CD8-positive, alpha-beta memory T cell (primary cell): Measurements from ENCODE around the gene FBN2. TPM values are rescaled to one million over a fixed set of nuclear protein-coding genes. Genes with fewer than 3 reads are reported as not detected.
"Not testable (repeated sequence)": the region's sequence is repeated elsewhere in the genome, so short reads cannot be mapped to it uniquely, and the experiment has no call there.

Source experiments
- CTCF ChIA-PET: fragments of 350-600 bp; sonication (Branson Sonifier 250); formaldehyde crosslinking; loops from one replicate; lab custom pipeline; 2021; ENCODE audit warnings: antibody characterized with exemption; lab: Charles Lee
- POLR2A ChIA-PET: fragments of 350-600 bp; sonication (Branson Sonifier 250); formaldehyde crosslinking; loops from one replicate; lab custom pipeline; 2021; ENCODE audit warnings: antibody characterized with exemption; lab: Charles Lee
- DNase-seq, 5 donors: peaks; one replicate each; pipeline versions ENCODE4 v3.0.0 to v3.0.0-alpha.2; 2020 to 2022; ENCODE audit warnings: mixed read lengths in 1 of 5
- H3K27ac ChIP-seq: one replicate; pipeline ENCODE4 v1.7.0; 2013; ENCODE audit warnings: low read depth, mild to moderate bottlenecking, low read length, moderate library complexity
- H3K27me3 ChIP-seq: 2 replicates; pipeline ENCODE4 v1.7.0; 2013; ENCODE audit warnings: low read length, mild to moderate bottlenecking; ENCODE audit not compliant: insufficient read depth, poor library complexity, severe bottlenecking
- H3K36me3 ChIP-seq: 2 replicates; pipeline ENCODE4 v1.7.0; 2013; ENCODE audit warnings: mild to moderate bottlenecking, low read length, moderate library complexity; ENCODE audit not compliant: insufficient read depth
- H3K4me1 ChIP-seq: 2 replicates; pipeline ENCODE4 v1.7.0; 2013; ENCODE audit warnings: mild to moderate bottlenecking, low read length, moderate library complexity; ENCODE audit not compliant: insufficient read depth
- H3K4me3 ChIP-seq: 2 replicates; pipeline ENCODE4 v1.7.0; 2013; ENCODE audit warnings: mild to moderate bottlenecking, low read length
- H3K9me3 ChIP-seq: 2 replicates; pipeline ENCODE4 v1.7.0; 2013; ENCODE audit warnings: mild to moderate bottlenecking, low read length
- H3K27ac Mint-ChIP-seq, 8 donors: one replicate each; pipeline ENCODE4 v1.8.0; 2020 to 2021; ENCODE audit warnings: mixed read lengths in 8 of 8, mild to moderate bottlenecking in 6 of 8, inconsistent platforms in 3 of 8, moderate library complexity in 3 of 8
- H3K27me3 Mint-ChIP-seq, 2 donors: one replicate each; pipeline ENCODE4 v1.8.0; 2020 to 2021; ENCODE audit warnings: mixed read lengths in 2 of 2, mild to moderate bottlenecking in 1 of 2, moderate library complexity in 1 of 2
- H3K36me3 Mint-ChIP-seq, 3 donors: one replicate each; pipeline ENCODE4 v1.8.0; 2020 to 2021; ENCODE audit warnings: mixed read lengths in 3 of 3, inconsistent platforms in 1 of 3, mild to moderate bottlenecking in 1 of 3
- H3K4me1 Mint-ChIP-seq, 3 donors: one replicate each; pipeline ENCODE4 v1.8.0; 2020 to 2021; ENCODE audit warnings: mixed read lengths in 3 of 3, inconsistent platforms in 1 of 3, mild to moderate bottlenecking in 1 of 3
- H3K4me3 Mint-ChIP-seq, 7 donors: one replicate each; pipeline ENCODE4 v1.8.0; 2020 to 2021; ENCODE audit warnings: mixed read lengths in 7 of 7, mild to moderate bottlenecking in 6 of 7, moderate library complexity in 4 of 7, inconsistent platforms in 2 of 7
- H3K9me3 Mint-ChIP-seq, 5 donors: one replicate each; pipeline ENCODE4 v1.8.0; 2020 to 2022; ENCODE audit warnings: mixed read lengths in 5 of 5, mild to moderate bottlenecking in 3 of 5, moderate library complexity in 2 of 5, inconsistent platforms in 1 of 5
- polyA plus RNA-seq: library from polyadenylated mRNA; unstranded; fragments of 300-500 nt; fragmentation: Illumina TruSeq; gene quantifications from one replicate; pipeline ENCODE4 v1.2.3, GENCODE V29; 2021
- total RNA-seq, 2 experiments: library from RNA; stranded (reverse); gene quantifications; one replicate each; pipeline ENCODE4 v1.2.3, GENCODE V29; 2021

FBN2 gene
- total and polyA plus RNA-seq, 3 experiments from 2014 or later, result 0.09 to 0.20 TPM; not detected in 1

- POLR2A ChIA-PET, result no interaction called here
- no peaks in the 10 kb centered on the region for H3K36me3 Mint-ChIP-seq
Measured at GRCh38 chr5:128506643-128507042, 31.4 kb downstream of the FBN2 start.

GRCh38 chr5:128503727-128504126, 34.3 kb downstream of the FBN2 start:
- H3K9me3 ChIP-seq, POLR2A ChIA-PET, CTCF ChIA-PET, H3K4me1 Mint-ChIP-seq, H3K4me1 ChIP-seq, H3K4me3 Mint-ChIP-seq, H3K36me3 Mint-ChIP-seq, H3K27me3 Mint-ChIP-seq, H3K27ac ChIP-seq, H3K27ac Mint-ChIP-seq, H3K36me3 ChIP-seq, H3K27me3 ChIP-seq, DNase-seq, H3K4me3 ChIP-seq, H3K9me3 Mint-ChIP-seq: not testable (repeated sequence)

More at GRCh38 chr5:128506643-128507042, 31.4 kb downstream of the FBN2 start:
- Histone ChIP-seq H3K4me3 (no peak overlapping the region), H3K9me3 (no peaks in the 10 kb centered on the region), H3K27me3 (no peaks in the 10 kb centered on the region), H3K36me3 (no peaks in the 10 kb centered on the region), H3K27ac (no peak overlapping the region), H3K4me1 (no peaks in the 10 kb centered on the region)
- no peaks in the 10 kb centered on the region for H3K4me1 Mint-ChIP-seq
- H3K27me3 Mint-ChIP-seq, result no peaks in the 10 kb centered on the region
- no peak overlapping the region for H3K27ac Mint-ChIP-seq
- peaks cover 5 to 10% (median 6%) of the 10 kb centered on the region in 5 donors for H3K9me3 Mint-ChIP-seq
- no peak for DNase-seq
- CTCF ChIA-PET, result no interaction called here
- no peak overlapping the region for H3K4me3 Mint-ChIP-seq

- no peak for DNase-seq
- H3K4me1 ChIP-seq, result no peaks in the 10 kb centered on the region
- H3K27me3 ChIP-seq, result no peaks in the 10 kb centered on the region
- POLR2A ChIA-PET, result no interaction called here
- H3K27ac ChIP-seq, result no peak overlapping the region
- no peak overlapping the region for H3K4me3 ChIP-seq
- CTCF ChIA-PET, result no interaction called here
- Mint-ChIP-seq H3K4me3 (no peak overlapping the region), H3K27me3 (no peaks in the 10 kb centered on the region), H3K9me3 (peaks cover 0 to 13% (median 6%) of the 10 kb centered on the region in 5 donors), H3K4me1 (no peaks in the 10 kb centered on the region), H3K36me3 (no peaks in the 10 kb centered on the region), H3K27ac (no peak overlapping the region)
- no peaks in the 10 kb centered on the region for H3K9me3 ChIP-seq
- H3K36me3 ChIP-seq, result no peaks in the 10 kb centered on the region
Measured at GRCh38 chr5:128498844-128499455, 39.1 kb downstream of the FBN2 start.

GRCh38 chr5:128494516-128494915, 43.5 kb downstream of the FBN2 start:
- no peaks in the 10 kb centered on the region for H3K36me3 Mint-ChIP-seq
- H3K4me1 Mint-ChIP-seq, result no peaks in the 10 kb centered on the region
- CTCF ChIA-PET, result no interaction called here
- Histone ChIP-seq H3K36me3 (no peaks in the 10 kb centered on the region), H3K27me3 (no peaks in the 10 kb centered on the region), H3K4me1 (no peaks in the 10 kb centered on the region), H3K4me3 (no peak overlapping the region), H3K27ac (no peak overlapping the region), H3K9me3 (no peaks in the 10 kb centered on the region)
- POLR2A ChIA-PET, result no interaction called here
- no peaks in the 10 kb centered on the region for H3K27me3 Mint-ChIP-seq
- H3K4me3 Mint-ChIP-seq, result no peak overlapping the region
- peaks cover 2 to 13% (median 4%) of the 10 kb centered on the region in 5 donors for H3K9me3 Mint-ChIP-seq
- no peak for DNase-seq
- H3K27ac Mint-ChIP-seq, result no peak overlapping the region

- no peaks in the 10 kb centered on the region for H3K4me1 Mint-ChIP-seq
- no peak for DNase-seq
- no peaks in the 10 kb centered on the region for H3K36me3 ChIP-seq
- no peak overlapping the region for H3K4me3 Mint-ChIP-seq
- no peak overlapping the region for H3K4me3 ChIP-seq
- POLR2A ChIA-PET, result no interaction called here
- H3K9me3 ChIP-seq, result no peaks in the 10 kb centered on the region
- no peaks in the 10 kb centered on the region for H3K4me1 ChIP-seq
- H3K27ac Mint-ChIP-seq, result no peak overlapping the region
- H3K27me3 ChIP-seq, result no peaks in the 10 kb centered on the region
- H3K27ac ChIP-seq, result no peak overlapping the region
- H3K9me3 Mint-ChIP-seq, result peaks cover 2 to 13% (median 4%) of the 10 kb centered on the region in 5 donors
- no peaks in the 10 kb centered on the region for H3K36me3 Mint-ChIP-seq
- CTCF ChIA-PET, result no interaction called here
- no peaks in the 10 kb centered on the region for H3K27me3 Mint-ChIP-seq
Measured at GRCh38 chr5:128493657-128494329, 44.3 kb downstream of the FBN2 start.

GRCh38 chr5:128491291-128491690, 46.8 kb downstream of the FBN2 start:
- H3K36me3 Mint-ChIP-seq, result no peaks in the 10 kb centered on the region

GRCh38 chr5:128490761-128491160, 47.3 kb downstream of the FBN2 start:
- no peak for DNase-seq
- Histone ChIP-seq H3K4me3 (no peak overlapping the region), H3K27ac (no peak overlapping the region), H3K9me3 (no peaks in the 10 kb centered on the region), H3K4me1 (no peaks in the 10 kb centered on the region), H3K27me3 (no peaks in the 10 kb centered on the region), H3K36me3 (no peaks in the 10 kb centered on the region)
- Mint-ChIP-seq H3K4me3 (no peak overlapping the region), H3K36me3 (no peaks in the 10 kb centered on the region), H3K9me3 (peaks cover 2 to 23% (median 4%) of the 10 kb centered on the region in 5 donors), H3K4me1 (no peaks in the 10 kb centered on the region), H3K27ac (no peak overlapping the region), H3K27me3 (no peaks in the 10 kb centered on the region)
- POLR2A ChIA-PET, result no interaction called here
- CTCF ChIA-PET, result no interaction called here

More at GRCh38 chr5:128491291-128491690, 46.8 kb downstream of the FBN2 start:
- Histone ChIP-seq H3K27ac (no peak overlapping the region), H3K9me3 (no peaks in the 10 kb centered on the region), H3K4me1 (no peaks in the 10 kb centered on the region), H3K4me3 (no peak overlapping the region), H3K27me3 (no peaks in the 10 kb centered on the region), H3K36me3 (no peaks in the 10 kb centered on the region)
- Mint-ChIP-seq H3K4me3 (no peak overlapping the region), H3K27ac (no peak overlapping the region), H3K9me3 (peaks cover 2 to 19% (median 4%) of the 10 kb centered on the region in 5 donors), H3K27me3 (no peaks in the 10 kb centered on the region), H3K4me1 (no peaks in the 10 kb centered on the region)
- DNase-seq, result no peak
- POLR2A ChIA-PET, result no interaction called here
- CTCF ChIA-PET, result no interaction called here

- H3K4me1 Mint-ChIP-seq, result no peaks in the 10 kb centered on the region
- H3K27me3 Mint-ChIP-seq, result no peaks in the 10 kb centered on the region
- DNase-seq, result no peak
- no peaks in the 10 kb centered on the region for H3K27me3 ChIP-seq
- H3K27ac Mint-ChIP-seq, result no peak overlapping the region
- no peaks in the 10 kb centered on the region for H3K9me3 ChIP-seq
- H3K4me1 ChIP-seq, result no peaks in the 10 kb centered on the region
- H3K9me3 Mint-ChIP-seq, result peaks cover 0 to 10% (median under 1%) of the 10 kb centered on the region in 5 donors
- ChIA-PET CTCF (no interaction called here), POLR2A (no interaction called here)
- H3K4me3 ChIP-seq, result no peak overlapping the region
- H3K36me3 ChIP-seq, result no peaks in the 10 kb centered on the region
- H3K27ac ChIP-seq, result no peak overlapping the region
- H3K36me3 Mint-ChIP-seq, result no peaks in the 10 kb centered on the region
- no peak overlapping the region for H3K4me3 Mint-ChIP-seq
Measured at GRCh38 chr5:128487041-128487440, 51.0 kb downstream of the FBN2 start.
